Glutamatergic neuron (in vitro differentiated cells): ENCODE data around the gene FRMD4B. TPM values are rescaled to one million over a fixed set of nuclear protein-coding genes. Genes with fewer than 3 reads are reported as not detected.

Source experiments
- DNase-seq: peaks from one replicate; pipeline ENCODE4 v3.0.0; 2022
- H3K27ac Mint-ChIP-seq: one replicate; pipeline ENCODE4 v1.8.0; 2020; ENCODE audit warnings: mild to moderate bottlenecking, mixed read lengths, inconsistent platforms; ENCODE audit not compliant: unreplicated experiment
- H3K27me3 Mint-ChIP-seq: one replicate; pipeline ENCODE4 v1.8.0; 2020; ENCODE audit warnings: mild to moderate bottlenecking, moderate library complexity, mixed read lengths, inconsistent platforms; ENCODE audit not compliant: unreplicated experiment
- H3K36me3 Mint-ChIP-seq: one replicate; pipeline ENCODE4 v1.8.0; 2020; ENCODE audit warnings: mild to moderate bottlenecking, mixed read lengths, inconsistent platforms; ENCODE audit not compliant: unreplicated experiment
- H3K4me1 Mint-ChIP-seq: one replicate; pipeline ENCODE4 v1.8.0; 2020; ENCODE audit warnings: mild to moderate bottlenecking, low read depth, mixed read lengths, inconsistent platforms; ENCODE audit not compliant: unreplicated experiment
- H3K4me3 Mint-ChIP-seq: one replicate; pipeline ENCODE4 v1.8.0; 2020; ENCODE audit warnings: mild to moderate bottlenecking, mixed read lengths, inconsistent platforms; ENCODE audit not compliant: unreplicated experiment
- H3K9me3 Mint-ChIP-seq: one replicate; pipeline ENCODE4 v1.8.0; 2020; ENCODE audit warnings: mild to moderate bottlenecking, moderate library complexity, mixed read lengths, inconsistent platforms; ENCODE audit not compliant: unreplicated experiment
- total RNA-seq: library from RNA; stranded (reverse); fragmentation: NEBNext Ultra II Directional; extraction: Animal tissue kit (Norgen Biotek cat#: 25700); gene quantifications from one replicate; pipeline ENCODE4 v1.2.1, GENCODE V29; 2021; ENCODE audit not compliant: unreplicated experiment
- TF ChIP-seq, protein P1 (sequence below): fragments of 200-600 bp; sonication (generic); IDR thresholded peaks from one replicate; pipeline ENCODE4 v1.5.0; 2021; ENCODE audit not compliant: partially characterized antibody, unreplicated experiment

Gene FRMD4B
- total RNA-seq, 1 donor from 2014 or later: 3.9 TPM

DNA sequence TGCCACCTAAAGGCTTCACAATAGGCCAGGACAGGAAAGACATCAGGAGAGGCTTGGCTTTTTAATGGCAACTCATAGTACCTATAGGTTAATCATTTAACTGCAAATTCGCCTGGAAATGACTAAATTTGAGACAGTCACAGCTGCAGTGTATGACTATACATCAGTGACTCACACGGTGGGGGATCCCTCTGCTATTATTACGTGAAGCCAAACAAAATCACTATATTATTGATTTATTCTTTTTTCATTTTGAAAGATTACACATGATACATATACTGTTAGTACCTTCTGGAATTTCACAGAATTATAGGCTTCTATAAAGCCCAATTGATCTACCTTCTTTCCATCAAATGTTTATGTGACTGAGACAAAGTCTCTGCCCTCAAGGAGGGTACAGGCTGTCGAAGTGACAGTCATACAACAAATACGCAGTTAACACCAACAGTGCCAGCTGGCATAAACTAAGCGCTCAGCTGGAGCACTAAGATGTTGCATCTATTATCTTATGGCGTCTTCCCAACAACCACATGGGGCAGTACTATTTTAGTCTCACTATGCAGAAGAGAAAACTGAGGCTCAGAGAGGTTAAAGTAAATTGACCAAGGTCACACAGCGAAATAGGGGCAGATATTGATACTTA, 181.5 kb downstream of the FRMD4B start:
- Mint-ChIP-seq H3K27ac (no peak overlapping the region), H3K27me3 (no peaks in the 10 kb centered on the region), H3K4me3 (no peak overlapping the region), H3K36me3 (no peaks in the 10 kb centered on the region), H3K4me1 (peaks cover 6% of the 10 kb centered on the region), H3K9me3 (no peaks in the 10 kb centered on the region)
- TF ChIP-seq, protein P1, sequence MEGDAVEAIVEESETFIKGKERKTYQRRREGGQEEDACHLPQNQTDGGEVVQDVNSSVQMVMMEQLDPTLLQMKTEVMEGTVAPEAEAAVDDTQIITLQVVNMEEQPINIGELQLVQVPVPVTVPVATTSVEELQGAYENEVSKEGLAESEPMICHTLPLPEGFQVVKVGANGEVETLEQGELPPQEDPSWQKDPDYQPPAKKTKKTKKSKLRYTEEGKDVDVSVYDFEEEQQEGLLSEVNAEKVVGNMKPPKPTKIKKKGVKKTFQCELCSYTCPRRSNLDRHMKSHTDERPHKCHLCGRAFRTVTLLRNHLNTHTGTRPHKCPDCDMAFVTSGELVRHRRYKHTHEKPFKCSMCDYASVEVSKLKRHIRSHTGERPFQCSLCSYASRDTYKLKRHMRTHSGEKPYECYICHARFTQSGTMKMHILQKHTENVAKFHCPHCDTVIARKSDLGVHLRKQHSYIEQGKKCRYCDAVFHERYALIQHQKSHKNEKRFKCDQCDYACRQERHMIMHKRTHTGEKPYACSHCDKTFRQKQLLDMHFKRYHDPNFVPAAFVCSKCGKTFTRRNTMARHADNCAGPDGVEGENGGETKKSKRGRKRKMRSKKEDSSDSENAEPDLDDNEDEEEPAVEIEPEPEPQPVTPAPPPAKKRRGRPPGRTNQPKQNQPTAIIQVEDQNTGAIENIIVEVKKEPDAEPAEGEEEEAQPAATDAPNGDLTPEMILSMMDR: no peak
- no peak for DNase-seq

DNA sequence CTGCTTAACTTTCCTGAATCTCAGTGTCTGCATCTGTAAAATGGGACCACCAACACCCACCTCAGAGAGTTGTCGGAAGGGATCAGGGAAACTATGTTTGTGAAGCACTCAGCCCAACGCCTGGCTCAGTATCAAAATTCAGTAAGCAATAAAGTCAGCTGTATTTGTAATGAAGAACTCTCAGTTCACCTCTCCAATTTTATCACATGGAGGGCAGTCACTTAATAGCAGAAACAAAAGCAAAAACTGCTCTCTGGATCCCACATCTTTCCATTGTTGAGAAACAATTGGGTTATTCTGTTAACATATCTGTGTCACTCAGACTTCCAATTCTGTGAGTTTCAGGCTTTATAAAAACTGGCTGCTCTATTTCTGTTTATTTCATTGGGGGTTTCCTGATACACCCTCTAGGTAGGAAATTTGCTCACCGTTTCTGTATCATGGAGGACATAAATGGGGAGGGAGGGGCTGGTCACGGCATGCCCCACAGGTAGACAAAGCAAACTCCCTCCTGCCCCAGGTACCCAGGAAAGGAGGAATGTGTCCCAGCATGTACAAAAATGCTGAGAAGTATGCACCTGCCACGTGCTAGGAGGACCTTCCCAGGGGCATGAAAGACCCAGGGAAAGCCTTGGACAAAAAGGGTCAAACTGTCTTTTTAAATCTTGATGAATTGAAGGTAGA, 182.1 kb downstream of the FRMD4B start:
- no peaks in the 10 kb centered on the region for H3K27me3 Mint-ChIP-seq
- no peaks in the 10 kb centered on the region for H3K36me3 Mint-ChIP-seq
- no peak for DNase-seq
- no peak overlapping the region for H3K4me3 Mint-ChIP-seq
- H3K9me3 Mint-ChIP-seq: no peaks in the 10 kb centered on the region
- TF ChIP-seq, protein P1: no peak
- peaks cover 6% of the 10 kb centered on the region for H3K4me1 Mint-ChIP-seq
- no peak overlapping the region for H3K27ac Mint-ChIP-seq

DNA sequence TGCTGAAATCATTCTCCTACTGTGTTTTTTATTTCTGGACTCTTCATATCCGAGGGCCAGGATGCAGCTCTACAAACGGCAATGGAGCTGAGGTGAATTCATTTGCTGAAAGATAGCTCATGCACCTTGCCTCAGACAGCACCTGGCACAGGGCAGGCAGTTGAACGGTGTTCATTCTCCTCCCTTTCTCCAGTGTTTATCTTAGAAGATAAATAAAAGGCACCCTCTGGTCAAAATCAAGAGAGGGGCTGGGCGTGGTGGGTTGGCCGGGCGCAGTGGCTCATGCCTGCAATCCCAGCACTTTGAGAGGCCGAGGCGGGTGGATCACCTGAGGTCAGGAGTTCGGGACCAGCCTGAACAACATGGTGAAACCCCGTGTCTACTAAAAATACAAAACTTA, 184.2 kb downstream of the FRMD4B start:
- Mint-ChIP-seq H3K9me3 (peaks cover 2% of the 10 kb centered on the region), H3K4me3 (no peak overlapping the region), H3K27ac (no peak overlapping the region), H3K27me3 (no peaks in the 10 kb centered on the region), H3K4me1 (peaks cover 15% of the 10 kb centered on the region), H3K36me3 (no peaks in the 10 kb centered on the region)
- no peak for DNase-seq
- TF ChIP-seq, protein P1: no peak

DNA sequence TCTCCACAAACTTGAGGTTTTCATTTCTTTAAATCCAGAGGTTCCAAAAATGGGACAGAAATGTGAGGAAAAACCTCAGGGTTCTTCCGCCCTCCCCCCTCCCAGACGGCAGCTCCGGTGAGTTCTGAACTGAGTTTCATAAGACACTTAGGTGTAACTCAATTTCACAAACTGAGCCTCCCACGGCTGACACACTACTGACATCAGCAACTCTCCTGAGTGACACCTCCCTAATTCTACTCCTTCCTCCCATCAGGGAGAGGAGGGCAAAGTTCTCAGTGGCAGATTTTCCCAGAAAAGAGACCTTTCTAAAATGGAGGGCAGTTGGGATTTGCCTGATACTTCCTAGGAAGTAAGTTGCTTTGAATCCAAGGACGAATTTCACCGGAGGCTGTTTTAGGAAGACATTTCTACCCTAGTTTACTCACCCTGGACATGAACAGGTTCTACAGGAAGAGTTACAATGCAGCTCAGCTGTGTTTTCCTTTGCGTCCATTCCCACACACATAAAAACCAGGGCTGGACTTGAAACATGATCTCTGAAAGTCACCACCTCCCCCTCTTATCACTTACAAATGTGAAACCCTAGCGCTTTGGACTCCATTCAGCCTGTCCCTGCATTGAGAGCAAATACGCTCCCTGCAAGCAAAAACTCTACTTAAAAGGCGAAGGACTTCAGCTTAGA, 185.4 kb downstream of the FRMD4B start:
- DNase-seq: no peak
- Mint-ChIP-seq H3K4me1 (peaks cover 15% of the 10 kb centered on the region), H3K4me3 (no peak overlapping the region), H3K36me3 (no peaks in the 10 kb centered on the region), H3K9me3 (peaks cover 2% of the 10 kb centered on the region), H3K27me3 (no peaks in the 10 kb centered on the region), H3K27ac (no peak overlapping the region)
- TF ChIP-seq, protein P1: no peak

DNA sequence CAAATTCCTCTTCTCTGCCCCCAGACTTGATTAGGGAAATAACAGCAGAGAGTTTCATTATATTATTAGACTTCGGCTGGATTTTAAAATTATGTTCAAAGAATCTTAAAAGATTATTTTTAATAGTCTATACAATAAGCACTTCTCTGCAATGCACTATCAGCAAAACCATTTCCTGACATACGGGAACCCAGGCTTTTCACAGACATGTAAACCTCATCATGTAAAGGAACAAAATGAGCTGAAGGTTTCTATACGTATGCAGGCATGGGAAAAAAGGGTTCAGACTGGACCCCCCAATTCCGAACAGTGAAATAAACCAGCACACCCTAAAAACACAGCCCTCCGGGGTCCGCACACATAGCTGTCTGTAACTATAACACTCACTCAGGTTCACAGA, 185.9 kb downstream of the FRMD4B start:
- DNase-seq: no peak
- H3K4me1 Mint-ChIP-seq: peaks cover 15% of the 10 kb centered on the region
- no peak overlapping the region for H3K4me3 Mint-ChIP-seq
- no peaks in the 10 kb centered on the region for H3K36me3 Mint-ChIP-seq
- H3K9me3 Mint-ChIP-seq: peaks cover 2% of the 10 kb centered on the region
- no peak overlapping the region for H3K27ac Mint-ChIP-seq
- H3K27me3 Mint-ChIP-seq: no peaks in the 10 kb centered on the region
- TF ChIP-seq, protein P1: no peak
